Adrenal gland (tissue), 5 donors: ENCODE data around the gene FAM9C.

ENCODE experiments used
- CTCF ChIP-seq, 6 experiments: fragments of 450-650 bp in 4 of 6; fragments of 200-600 bp in 2 of 6; sonication (generic) in 1 of 6; IDR thresholded peaks; 1 replicate in 5 of 6; 2 replicates in 1 of 6; pipeline versions ENCODE4 v1.5.1 to v1.8.0; 2016 to 2021; ENCODE audit warnings: antibody characterized with exemption in 6 of 6, mild to moderate bottlenecking in 2 of 6, moderate library complexity in 1 of 6
- POLR2A ChIP-seq, 2 donors: fragments of 450-650 bp; IDR thresholded peaks; one replicate each; pipeline ENCODE4 v1.6.1; 2017; ENCODE audit warnings: antibody characterized with exemption in 2 of 2, mild to moderate bottlenecking in 2 of 2, moderate library complexity in 1 of 2
- donor health status: DM: no; HTN: no; CAD: no.

DNA sequence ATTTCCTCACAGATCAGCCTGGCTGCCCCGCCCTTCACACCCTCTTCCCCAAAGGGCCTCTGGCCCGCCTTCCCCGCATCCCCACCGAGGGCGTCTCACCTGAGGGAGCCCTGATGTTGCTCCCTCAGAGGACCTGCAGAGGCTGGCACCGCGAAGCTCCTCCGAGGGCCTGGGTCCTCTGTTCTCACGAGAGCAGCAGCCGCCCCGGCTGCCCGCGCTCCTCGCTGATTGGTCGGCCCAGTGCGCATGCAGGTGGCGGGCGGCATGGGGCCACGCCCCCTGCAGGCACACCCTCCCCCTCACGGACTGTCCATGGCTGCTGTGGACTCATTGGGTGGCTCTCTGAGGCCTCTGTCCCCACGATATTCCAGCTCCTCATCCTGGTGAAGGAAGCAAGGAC is at the start of gene FAM9C:
- TF ChIP-seq CTCF (IDR thresholded peaks at IDR 0.05) (no peak), POLR2A (IDR thresholded peaks at IDR 0.05) (no peak)
